NT2/D1 (cell line): ENCODE measurements around the gene SLC4A4.

Experiments used
- SUZ12 ChIP-seq: IDR thresholded peaks from 2 replicates; pipeline ENCODE4 v1.6.1; 2011; ENCODE audit not compliant: insufficient read length, insufficient read depth; ENCODE audit errors: extremely low read depth
- YY1 ChIP-seq: IDR thresholded peaks from 2 replicates; pipeline ENCODE4 v1.6.1; 2011; ENCODE audit not compliant: insufficient read length, insufficient read depth

DNA sequence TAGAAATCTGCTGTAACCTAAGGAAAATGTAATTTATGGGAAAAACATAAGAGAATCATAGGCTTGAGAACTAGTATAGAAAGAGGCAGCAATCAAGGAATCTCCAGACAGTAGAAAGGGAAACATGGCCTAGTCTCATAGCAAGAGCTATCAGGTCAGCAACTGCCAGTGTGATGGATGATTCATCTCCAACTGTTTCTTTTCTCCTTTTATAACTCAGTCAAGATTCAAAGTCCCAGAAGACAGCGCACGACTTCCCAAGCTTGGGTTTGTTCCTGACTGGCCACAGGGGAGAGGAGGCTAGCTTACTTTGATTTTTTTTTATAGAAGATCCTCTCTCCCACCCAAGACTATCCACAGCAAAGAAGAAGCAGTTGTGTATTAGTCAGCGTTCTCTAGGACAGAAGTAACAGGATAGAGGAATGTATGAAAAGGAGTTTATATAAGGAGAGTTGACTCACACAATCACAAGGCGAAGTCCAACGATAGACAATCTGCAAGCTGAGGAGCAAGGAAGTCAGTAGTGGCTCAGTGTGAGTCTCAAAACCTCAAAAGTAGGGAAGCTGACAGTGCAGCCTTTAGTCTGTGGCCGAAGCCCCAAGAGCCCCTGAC is 263.6 kb downstream of the SLC4A4 start:
- TF ChIP-seq YY1 = no peak
- TF ChIP-seq SUZ12 = no peak
